Right renal pelvis (tissue), 4 donors: ENCODE measurements around the gene GAB2. TPM values are rescaled to one million over a fixed set of nuclear protein-coding genes. Genes with fewer than 3 reads are reported as not detected.
"Not testable (repeated sequence)": the region's sequence is repeated elsewhere in the genome, so short reads cannot be mapped to it uniquely, and the experiment has no call there.

ENCODE experiments used
- DNase-seq, 4 donors: peaks; one replicate each; pipeline ENCODE4 v3.0.0-alpha.2; 2013; ENCODE audit warnings: low read depth in 4 of 4, low spot score in 3 of 4, missing footprints in 1 of 4
- polyA plus RNA-seq, 4 donors: library from polyadenylated mRNA; unstranded; fragments of 120-200 nt; gene quantifications; one replicate each; pipeline ENCODE4 v1.2.1, GENCODE V29; 2013; ENCODE audit not compliant: insufficient read length in 4 of 4

GAB2 gene
- polyA plus RNA-seq, 4 donors: 17.4 to 20.1 (median 18.0) TPM

GRCh38 chr11:78195917-78196560 lies 221.6 kb downstream of the GAB2 start:
- DNase-seq: peak in 1 of 4 donors; percentile 16

GRCh38 chr11:78194490-78194889 lies 223.1 kb downstream of the GAB2 start:
- no peak for DNase-seq

- no peak for DNase-seq
Measured at GRCh38 chr11:78193806-78194205, 223.8 kb downstream of the GAB2 start.

GRCh38 chr11:78192911-78193351 lies 224.7 kb downstream of the GAB2 start:
- no peak for DNase-seq

GRCh38 chr11:78192223-78192719 lies 225.3 kb downstream of the GAB2 start:
- DNase-seq: no peak

GRCh38 chr11:78190871-78191538 lies 226.6 kb downstream of the GAB2 start:
- no peak for DNase-seq

- no peak for DNase-seq
Measured at GRCh38 chr11:78190374-78190773, 227.2 kb downstream of the GAB2 start.

- no peak for DNase-seq
Measured at GRCh38 chr11:78189851-78190250, 227.8 kb downstream of the GAB2 start.

GRCh38 chr11:78189174-78189724 lies 228.4 kb downstream of the GAB2 start:
- no peak for DNase-seq

- peak; percentile 86 to 94 (median 90) for DNase-seq
Measured at GRCh38 chr11:78188286-78189173, 229.1 kb downstream of the GAB2 start, which contains the start of the genes KCTD21 and USP35. TSS of gene KCTD21 (minus strand) at chr11:78188626. CDS start at chr11:78174554, 14,072 bp downstream. TSS of gene USP35 (plus strand) at chr11:78188919. CDS start at chr11:78196246, 7,327 bp downstream.

GRCh38 chr11:78187366-78188285 lies 230.0 kb downstream of the GAB2 start:
- DNase-seq: no peak

- DNase-seq: no peak
Measured at GRCh38 chr11:78181185-78181584, 236.4 kb downstream of the GAB2 start.

GRCh38 chr11:78180751-78181150 lies 236.9 kb downstream of the GAB2 start:
- no peak for DNase-seq

- DNase-seq: no peak
Measured at GRCh38 chr11:78179459-78180071, 238.1 kb downstream of the GAB2 start.

GRCh38 chr11:78177216-78177615 lies 240.4 kb downstream of the GAB2 start:
- no peak for DNase-seq

- no peak for DNase-seq
Measured at GRCh38 chr11:78176605-78177141, 240.9 kb downstream of the GAB2 start.

- DNase-seq: not testable (repeated sequence)
Measured at GRCh38 chr11:78175862-78176261, 241.8 kb downstream of the GAB2 start.

- DNase-seq: no peak
Measured at GRCh38 chr11:78171951-78172350, 245.7 kb downstream of the GAB2 start.
